Left cardiac atrium (tissue), 4 donors: ENCODE measurements around the gene WIPF2. TPM values are rescaled to one million over a fixed set of nuclear protein-coding genes. Genes with fewer than 3 reads are reported as not detected.
A peak's percentile ranks its signal among the peaks of the same experiment; 100 is the strongest.
"Not testable (repeated sequence)": the region's sequence is repeated elsewhere in the genome, so short reads cannot be mapped to it uniquely, and the experiment has no call there.

ENCODE experiments used
- ATAC-seq, 2 donors: fragments of 200-7000 bp; cut with Tn5 transposase; one replicate each; pipeline ENCODE4 v1.9.1; 2020; ENCODE audit warnings: mild to moderate bottlenecking in 2 of 2, moderate library complexity in 2 of 2
- DNase-seq: peaks from one replicate; pipeline ENCODE4 v3.0.0-alpha.2; 2020
- intact Hi-C, 2 donors: fragments of 100-400 bp; cut with DNase I; formaldehyde crosslinking; loops; one replicate each; pipeline versions ENCODE4 v1.14.1 to v1.15.1; 2022 to 2023
- total RNA-seq, 2 donors: library from RNA; stranded (reverse); fragmentation: NEBNext Ultra II Directional; extraction: Animal tissue kit (Norgen Biotek cat#: 25700); gene quantifications; one replicate each; pipeline ENCODE4 v1.2.1, GENCODE V29; 2021
- donor health status: DM: no; HTN: yes; CAD: no.
- donor health status: DM: no; HTN: yes; CAD: no; lungs with severe emphysema.
- donor health status: DM: yes; HTN: yes; CAD: no.
- donor health status: Dilated cardiomyopathy.

WIPF2 gene
- total RNA-seq, 2 donors from 2014 or later = 13.9 to 14.4 TPM

GRCh38 chr17:40229146-40229545 is 10.0 kb downstream of the WIPF2 start:
- intact Hi-C loops, ATAC-seq, DNase-seq: not testable (repeated sequence)

DNA sequence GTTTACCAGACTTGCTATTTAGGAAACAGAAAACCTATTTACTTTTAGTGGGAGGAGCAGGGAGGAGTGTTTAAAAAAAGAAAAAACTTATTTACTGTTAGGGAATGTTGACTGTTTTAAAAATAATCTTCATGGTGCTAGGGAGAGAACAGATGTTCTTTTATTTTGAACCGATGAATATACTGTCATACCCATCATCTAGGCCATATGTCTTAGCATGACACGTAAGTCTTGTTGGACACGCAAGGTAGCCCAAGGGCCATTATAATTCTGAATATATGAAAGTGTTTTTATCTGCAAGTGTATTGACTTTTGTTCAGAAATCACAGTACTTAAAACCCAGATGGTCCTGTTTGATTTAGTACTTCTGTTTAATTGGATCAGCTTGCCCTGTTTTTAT is 11.6 kb downstream of the WIPF2 start:
- no peak for DNase-seq
- intact Hi-C loops = no loop called here
- ATAC-seq = no peak

DNA sequence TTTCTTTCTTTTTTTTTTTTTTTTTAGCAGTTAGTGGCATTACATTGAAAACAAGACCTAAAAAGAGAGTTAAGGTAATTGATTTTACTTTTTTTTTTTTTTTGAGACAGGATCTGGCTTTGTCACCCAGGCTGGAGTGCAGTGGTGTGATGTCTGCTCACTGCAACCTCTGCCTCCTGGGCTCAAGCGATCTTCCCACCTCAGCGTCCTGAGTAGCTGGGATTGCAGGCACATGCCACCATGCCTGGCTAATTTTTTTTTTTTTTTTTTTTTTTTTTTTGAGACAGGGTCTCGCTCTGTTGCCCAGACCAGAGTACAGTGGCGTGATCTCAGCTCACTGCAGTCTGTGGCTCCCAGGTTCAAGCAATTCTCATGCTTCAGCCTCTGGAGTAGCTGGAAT is 12.8 kb downstream of the WIPF2 start:
- intact Hi-C loops, ATAC-seq, DNase-seq: not testable (repeated sequence)

DNA sequence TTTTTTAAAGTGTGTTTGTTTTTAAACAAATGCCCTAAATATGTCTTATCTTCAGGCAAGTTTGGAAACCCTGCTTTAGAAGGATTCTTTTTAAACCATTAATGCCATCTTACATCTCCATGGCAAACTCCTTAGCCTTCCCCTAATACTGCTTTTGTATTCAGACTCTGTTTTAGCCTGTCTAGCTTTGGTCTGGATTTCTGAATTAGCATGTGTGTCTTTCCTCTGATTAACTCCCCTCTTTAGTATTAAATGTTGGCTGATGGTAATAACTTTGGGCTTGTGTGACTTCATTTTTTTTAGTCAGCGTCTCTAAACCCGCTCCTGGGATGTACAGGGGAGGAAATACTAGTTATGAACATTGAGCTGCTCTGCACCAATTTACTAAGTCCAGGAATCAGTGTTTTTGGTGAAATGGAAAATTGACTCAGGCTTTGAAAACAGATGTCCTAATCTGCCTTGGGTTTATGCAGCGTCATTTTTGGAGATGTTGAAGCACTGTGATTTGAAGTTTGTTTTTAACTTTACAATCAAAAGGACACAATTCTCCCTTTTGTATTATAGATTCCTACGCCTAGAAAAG is 22.2 kb downstream of the WIPF2 start:
- intact Hi-C loops = no loop called here
- ATAC-seq (no peak), DNase-seq (no peak)

DNA sequence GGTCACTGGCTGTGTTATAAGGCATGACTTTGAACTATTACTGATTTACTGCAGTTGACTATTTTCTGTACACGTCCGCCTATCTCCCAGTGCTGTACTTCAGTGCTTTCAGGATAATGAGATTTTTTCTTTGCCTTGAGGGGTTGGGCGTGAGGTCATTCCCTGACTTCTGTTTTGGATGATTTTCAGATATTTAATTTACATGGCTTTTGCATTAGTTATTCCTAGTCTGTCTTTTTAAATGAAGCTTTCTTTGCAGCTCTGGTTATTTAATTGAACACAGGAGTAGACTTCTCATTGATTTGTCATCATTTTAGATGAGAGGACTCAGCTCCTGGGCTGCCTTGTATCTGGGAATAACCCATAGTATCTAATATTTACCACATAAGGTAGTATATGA is 23.7 kb downstream of the WIPF2 start:
- ATAC-seq (no peak), DNase-seq (no peak)
- intact Hi-C loops = no loop called here

GRCh38 chr17:40243761-40244160 is 24.7 kb downstream of the WIPF2 start:
- DNase-seq (no peak), ATAC-seq (no peak)
- intact Hi-C loops = no loop called here

GRCh38 chr17:40244255-40244654 is 25.2 kb downstream of the WIPF2 start:
- intact Hi-C loops = no loop called here
- no peak for DNase-seq
- ATAC-seq = no peak

- DNase-seq = no peak
- intact Hi-C loops = no loop called here
- no peak for ATAC-seq
These were observed 28.9 kb downstream of the WIPF2 start for GRCh38 chr17:40247926-40248495.

GRCh38 chr17:40248507-40248906 is 29.4 kb downstream of the WIPF2 start:
- DNase-seq = no peak
- ATAC-seq = no peak
- intact Hi-C loops = no loop called here

DNA sequence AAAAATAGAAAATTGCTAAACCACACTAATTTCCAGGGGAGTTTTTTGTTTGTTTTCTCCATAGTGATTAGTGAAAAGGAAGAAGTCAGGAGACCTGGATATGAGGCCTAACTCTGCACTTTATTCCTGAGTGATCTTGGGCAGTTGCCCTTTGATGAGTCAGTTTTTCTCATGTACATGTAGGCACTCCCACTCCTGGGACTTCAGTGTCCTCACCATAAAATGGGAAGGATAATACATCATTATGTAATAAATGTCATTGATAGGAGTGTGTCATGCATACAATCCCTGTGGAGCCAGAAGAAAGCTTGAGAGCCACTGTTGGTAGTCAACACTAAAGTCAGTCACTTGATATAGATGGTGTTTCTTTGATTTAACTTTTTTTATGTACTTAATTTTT is 32.5 kb downstream of the WIPF2 start:
- DNase-seq (no peak), ATAC-seq (peak in 1 of 2 donors; percentile 93)
- intact Hi-C loops = no loop called here

DNA sequence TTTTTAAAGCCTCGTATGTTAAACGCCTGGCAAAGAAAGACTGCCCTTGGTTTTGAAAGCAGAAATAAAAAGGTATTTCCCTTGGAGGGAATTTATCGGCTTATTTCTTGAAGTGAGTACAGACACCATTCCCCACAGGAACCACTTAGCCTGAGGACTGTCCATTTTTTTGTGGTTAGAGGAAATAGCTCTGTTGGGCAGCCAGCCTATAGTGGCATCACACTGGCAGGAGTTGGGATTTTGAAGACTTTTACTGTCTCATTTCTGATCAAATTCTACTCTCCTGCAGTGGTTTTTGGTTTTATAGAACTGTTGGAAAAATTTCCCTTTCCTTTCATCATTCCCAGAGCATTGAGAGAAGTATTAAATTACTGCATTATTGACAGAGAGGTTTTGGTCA is 34.5 kb downstream of the WIPF2 start:
- no peak for ATAC-seq
- intact Hi-C loops = no loop called here

GRCh38 chr17:40259505-40259904 is 40.4 kb downstream of the WIPF2 start:
- intact Hi-C loops = no loop called here
- no peak for ATAC-seq
- no peak for DNase-seq

More for the DNA sequence above, 34.5 kb downstream of the WIPF2 start:
- DNase-seq = no peak

DNA sequence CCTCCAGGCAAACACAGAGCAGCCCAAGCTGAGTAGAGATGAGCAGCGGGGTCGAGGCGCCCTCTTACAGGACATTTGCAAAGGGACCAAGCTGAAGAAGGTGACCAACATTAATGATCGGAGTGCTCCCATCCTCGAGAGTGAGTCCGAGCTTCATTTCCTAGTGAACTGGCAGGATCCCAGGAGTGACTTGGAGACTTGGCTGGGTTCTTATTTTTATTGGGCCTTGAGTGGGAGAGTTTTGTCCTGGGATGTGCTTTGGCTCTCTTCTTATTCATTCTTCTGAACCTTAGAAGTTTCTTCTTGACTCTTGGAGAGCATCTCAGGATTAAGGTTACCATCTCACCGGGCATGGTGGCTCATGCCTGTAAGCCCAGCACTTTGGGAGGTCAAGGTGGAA is 41.4 kb downstream of the WIPF2 start:
- peak in 1 of 2 donors; percentile 37 for ATAC-seq
- peak; percentile 32 for DNase-seq
- intact Hi-C loops = no loop called here

GRCh38 chr17:40264458-40265185 is 45.5 kb downstream of the WIPF2 start:
- ATAC-seq (no peak), DNase-seq (no peak)
- intact Hi-C loops = no loop called here

- intact Hi-C loops = no loop called here
- DNase-seq (no peak), ATAC-seq (no peak)
These were observed 46.2 kb downstream of the WIPF2 start for GRCh38 chr17:40265337-40265736.

- no peak for DNase-seq
- intact Hi-C loops = no loop called here
- ATAC-seq = no peak
These were observed 47.8 kb downstream of the WIPF2 start for GRCh38 chr17:40266882-40267281.

GRCh38 chr17:40268141-40268712 is 49.1 kb downstream of the WIPF2 start:
- no peak for ATAC-seq

DNA sequence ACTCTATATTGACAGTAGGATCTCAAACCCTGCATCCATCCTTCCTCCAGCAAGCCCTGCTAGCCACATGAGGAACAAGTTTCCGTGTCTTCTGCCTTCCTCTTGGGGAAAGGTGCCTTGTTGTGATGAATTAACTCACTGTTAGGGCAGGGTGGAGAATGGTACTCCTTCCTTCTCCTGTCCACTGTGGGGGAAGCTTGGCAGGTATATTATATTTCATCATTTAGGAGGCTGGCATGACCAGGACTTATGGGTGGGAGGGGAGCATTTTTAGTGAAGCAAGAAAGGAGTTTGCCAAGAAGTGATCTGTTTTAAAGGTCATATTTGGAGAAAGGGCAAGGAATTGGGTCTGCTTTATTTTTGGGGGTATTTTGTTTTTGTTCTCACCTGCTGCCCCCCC is 59.3 kb downstream of the WIPF2 start:
- no peak for DNase-seq
- ATAC-seq = peak; percentile 55 to 73
- intact Hi-C loops = no loop called here

More at GRCh38 chr17:40268141-40268712, 49.1 kb downstream of the WIPF2 start:
- intact Hi-C loops = no loop called here
- no peak for DNase-seq

DNA sequence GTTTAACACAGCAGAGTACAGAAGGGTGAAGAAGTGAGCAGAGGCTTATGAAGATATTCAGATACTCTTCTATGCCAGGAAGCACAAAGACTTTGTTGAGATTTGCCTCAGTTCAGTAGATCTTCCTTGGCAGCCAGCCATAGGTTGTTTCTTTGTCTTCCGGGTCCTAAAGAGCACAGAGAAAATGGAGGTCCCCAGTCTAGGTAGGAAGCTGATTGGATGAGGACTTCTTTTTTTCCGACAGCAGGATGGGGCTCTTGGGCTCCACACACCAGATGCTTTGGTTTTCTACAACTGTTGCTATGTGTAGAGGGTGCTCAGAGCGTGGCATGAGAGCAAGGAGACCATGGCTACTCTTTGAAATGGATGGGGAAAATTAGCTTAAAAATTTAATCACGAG is 60.3 kb downstream of the WIPF2 start:
- intact Hi-C loops = no loop called here
- ATAC-seq = no peak
- no peak for DNase-seq

DNA sequence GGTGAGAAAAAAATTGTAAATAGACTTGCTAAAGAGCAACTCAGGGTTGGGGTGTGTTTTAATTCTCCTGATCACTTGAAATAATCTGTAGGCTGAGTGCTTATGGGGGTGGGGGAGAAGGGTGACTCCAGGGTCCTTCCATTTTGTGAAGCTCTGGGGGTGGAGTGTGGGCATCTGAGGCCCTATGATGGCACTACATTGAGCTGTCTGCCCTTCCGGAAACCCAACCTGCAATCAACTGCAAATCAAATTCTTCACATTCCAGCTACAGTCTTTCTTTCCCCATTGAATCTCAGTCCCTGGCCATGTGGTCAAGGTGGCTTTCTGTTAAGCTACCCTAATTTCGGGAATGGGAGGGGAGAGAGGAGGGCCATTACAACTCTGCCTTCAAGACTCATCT is 62.6 kb downstream of the WIPF2 start:
- no peak for DNase-seq
- no peak for ATAC-seq
- intact Hi-C loops = loop anchor here (10.0 kb wide), 2 partner anchors 77 to 267 kb away; partner anchors contain the start of gene CSF3 (in 1 of the 2)
